Femur (tissue), 1 donor: ENCODE measurements around the gene MPC2.
"Not testable (repeated sequence)": the region's sequence is repeated elsewhere in the genome, so short reads cannot be mapped to it uniquely, and the experiment has no call there.

Experiments
- DNase-seq: peaks from one replicate; pipeline ENCODE4 v3.0.0-alpha.2; 2017

The MPC2 gene

GRCh38 chr1:167934426-167935215 is 2.3 kb downstream of the MPC2 start:
- DNase-seq: no peak

DNA sequence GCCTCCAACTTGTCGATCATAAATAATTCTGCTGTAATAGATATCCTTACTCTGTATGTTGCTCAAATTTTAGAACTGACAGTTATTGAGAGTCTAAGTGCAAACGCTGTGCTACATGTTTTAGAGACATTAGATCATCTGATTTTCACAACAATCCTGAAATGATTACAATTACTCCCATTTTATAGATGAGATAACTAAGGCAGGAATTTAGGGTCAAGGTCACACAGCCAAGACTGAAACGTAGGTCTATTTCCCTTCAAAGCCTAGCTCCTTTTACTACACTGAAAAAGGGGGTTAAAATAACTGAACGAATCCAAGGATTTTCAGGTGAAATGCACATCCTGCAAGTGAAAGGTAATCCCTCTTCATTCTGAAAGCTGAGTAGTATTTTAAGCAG is 3.1 kb downstream of the MPC2 start:
- no peak for DNase-seq

DNA sequence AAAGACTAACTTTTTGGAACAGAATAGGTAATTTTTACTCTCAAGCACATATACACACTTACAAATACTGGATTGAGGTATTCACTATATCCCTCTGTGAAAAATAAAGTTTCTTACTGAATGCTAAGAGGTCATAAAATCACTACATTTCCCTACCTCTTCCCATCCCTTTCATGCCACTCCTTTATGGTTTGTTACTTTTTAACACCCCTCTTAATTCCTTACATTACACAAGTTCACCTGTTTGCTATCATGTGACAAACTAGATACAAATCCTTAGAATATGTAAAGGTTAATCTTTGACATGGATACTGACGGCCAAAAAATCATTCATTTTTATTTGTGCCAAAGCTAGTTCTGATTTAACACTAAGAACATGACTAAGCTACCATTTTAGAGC is 7.1 kb downstream of the MPC2 start:
- DNase-seq: no peak

DNA sequence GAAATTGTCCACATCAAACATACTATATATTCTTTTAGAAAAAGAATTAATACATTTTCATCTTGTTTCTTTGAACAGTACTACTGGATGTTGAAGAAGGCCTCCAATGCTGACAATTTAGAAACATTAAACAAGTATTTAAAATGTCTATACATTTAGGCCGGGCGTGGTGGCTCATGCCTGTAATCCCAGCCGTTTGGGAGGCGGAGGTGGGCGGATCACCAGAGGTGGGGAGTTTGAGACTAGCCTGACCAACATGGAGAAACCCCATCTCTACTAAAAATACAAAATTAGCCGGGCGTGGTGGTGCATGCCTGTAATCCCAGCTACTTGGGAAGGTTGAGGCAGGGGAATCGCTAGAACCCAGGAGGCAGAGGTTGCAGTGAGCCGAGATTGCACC is 8.0 kb downstream of the MPC2 start:
- DNase-seq: not testable (repeated sequence)

DNA sequence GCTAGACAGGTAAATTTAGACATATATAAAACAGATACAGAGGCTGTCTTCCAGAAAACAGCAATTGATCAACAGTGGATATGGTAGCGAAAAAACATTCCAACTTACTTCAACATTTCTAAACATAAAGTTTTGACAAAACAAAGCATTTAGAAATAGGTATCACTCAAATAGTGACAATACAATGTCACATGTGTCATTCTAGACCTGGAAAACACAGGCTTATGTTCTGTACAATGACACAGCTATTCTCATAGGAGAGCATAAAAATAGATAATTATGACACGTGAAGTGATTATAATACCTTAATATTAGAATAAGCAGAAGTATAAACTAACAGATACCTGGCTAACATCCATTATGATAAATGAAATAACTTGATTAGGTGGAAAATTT is 8.4 kb downstream of the MPC2 start:
- no peak for DNase-seq

GRCh38 chr1:167927046-167927754 is 9.7 kb downstream of the MPC2 start:
- no peak for DNase-seq

GRCh38 chr1:167926486-167926997 is 10.3 kb downstream of the MPC2 start:
- no peak for DNase-seq

- DNase-seq: no peak
These were observed 12.2 kb downstream of the MPC2 start for GRCh38 chr1:167924543-167925231.

DNA sequence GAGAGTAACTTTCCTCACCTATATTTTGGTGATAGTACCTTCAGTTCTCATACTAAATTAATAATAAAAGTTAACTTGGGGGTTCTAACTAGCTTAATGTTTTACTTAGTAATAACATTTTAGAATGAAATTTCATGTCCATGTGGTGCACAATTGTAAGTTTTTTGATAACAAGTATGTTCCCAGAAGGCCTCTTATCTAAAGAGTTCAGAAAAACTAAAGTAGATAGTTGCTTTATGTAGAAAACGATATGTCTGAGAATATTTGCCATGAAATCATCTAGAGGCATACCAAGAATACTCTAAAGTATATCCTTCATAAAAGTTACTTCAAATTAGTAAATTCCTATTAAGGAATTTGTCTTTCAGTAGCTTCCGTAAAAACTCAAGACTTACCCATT is 12.8 kb downstream of the MPC2 start:
- DNase-seq: no peak

GRCh38 chr1:167923324-167924056 is 13.4 kb downstream of the MPC2 start:
- no peak for DNase-seq

DNA sequence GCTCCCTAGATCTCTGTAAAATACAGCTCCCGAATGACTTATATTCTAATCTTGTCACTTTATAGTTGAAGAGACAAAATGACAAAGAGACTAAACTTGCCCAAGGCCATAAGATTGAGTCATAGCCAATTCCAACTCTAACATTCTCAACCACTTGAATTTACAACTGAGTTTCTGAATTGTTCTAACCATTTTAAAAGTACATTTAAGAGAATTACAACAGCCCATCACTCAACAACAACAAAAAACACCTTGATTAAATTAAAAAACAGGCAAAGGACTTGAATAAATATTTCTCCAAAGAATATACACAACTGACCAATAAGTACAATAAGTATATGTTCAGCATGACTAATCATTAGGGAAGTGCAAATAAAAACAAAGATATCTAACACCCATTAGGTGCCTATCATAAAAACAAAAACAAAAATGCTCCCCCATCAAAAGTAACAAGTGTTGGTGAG is 14.2 kb downstream of the MPC2 start:
- no peak for DNase-seq

DNA sequence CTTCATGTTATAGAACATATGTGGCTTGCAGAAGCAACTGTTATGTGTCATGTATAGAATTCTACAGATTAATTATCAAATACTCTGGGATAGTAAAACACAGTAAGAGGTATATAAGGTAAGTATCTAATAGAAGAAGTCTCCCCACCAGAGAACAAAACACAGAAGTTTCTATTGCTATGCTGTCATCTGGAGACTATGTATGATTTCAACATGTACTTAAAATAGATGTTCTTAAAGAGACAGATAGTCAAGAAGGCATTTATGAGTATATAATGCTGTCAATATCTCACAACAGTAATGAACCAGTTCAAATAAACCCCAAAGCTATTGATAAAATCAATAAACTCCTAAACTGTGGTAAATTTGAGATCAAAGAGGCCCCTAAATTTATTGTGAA is 14.8 kb downstream of the MPC2 start:
- no peak for DNase-seq

DNA sequence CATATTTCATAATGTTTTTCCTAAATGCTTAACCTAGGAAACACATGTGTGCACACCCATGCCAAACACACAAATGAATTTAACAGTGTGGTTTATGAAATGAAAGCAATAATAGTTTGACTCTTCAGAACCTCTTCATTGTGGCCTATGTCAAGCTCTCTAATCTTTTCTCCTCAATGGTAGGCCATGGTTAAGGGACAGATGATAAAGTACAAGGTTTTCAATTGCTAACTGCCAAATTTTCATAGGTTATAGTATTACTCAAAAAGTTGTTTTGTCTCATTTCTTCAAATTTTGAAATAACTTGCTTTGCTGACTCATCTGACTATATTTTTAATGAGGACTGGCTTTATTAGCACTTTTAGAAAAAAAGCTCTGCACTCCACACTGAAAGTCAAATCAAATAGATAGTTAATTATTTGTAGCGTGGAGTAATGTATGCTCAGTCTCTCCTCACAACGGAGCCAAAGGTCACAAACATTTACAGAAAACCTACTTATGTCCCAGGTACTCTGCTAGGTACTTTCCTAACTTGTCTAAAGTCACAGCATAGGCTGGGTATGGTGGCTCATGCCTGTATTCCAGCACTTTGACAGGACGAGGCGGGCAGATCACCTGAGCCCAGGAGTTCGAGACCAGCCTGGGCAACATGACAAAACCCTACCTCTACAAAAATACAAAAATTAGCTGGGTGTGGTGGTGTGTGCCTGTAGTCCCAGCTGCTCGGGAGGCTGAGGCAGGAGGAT is 19.9 kb downstream of the MPC2 start:
- DNase-seq: no peak

DNA sequence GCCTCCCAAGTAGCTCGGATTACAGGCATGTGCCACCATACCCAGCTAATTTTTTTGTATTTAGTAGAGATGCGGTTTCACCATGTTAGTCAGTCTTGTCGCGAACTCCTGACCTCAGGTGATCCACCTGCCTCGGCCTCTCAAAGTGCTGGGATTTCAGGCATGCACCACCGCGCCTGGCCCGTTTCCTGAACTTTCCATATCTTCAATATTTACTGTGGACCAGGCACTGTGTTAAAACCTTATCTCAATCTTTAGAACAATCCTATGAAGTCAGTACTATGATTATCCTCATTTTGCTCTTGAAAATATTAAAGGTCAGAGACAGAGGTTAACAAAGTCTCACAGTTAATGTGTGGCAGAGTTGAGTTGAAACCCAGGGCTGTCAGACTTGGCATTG is 21.3 kb downstream of the MPC2 start:
- no peak for DNase-seq

GRCh38 chr1:167913895-167914496 is 22.9 kb downstream of the MPC2 start, which contains the start of gene ADCY10:
Gene ADCY10 (minus strand): TSS chr1:167914134. CDS start chr1:167905140, 8,994 bp downstream.
- DNase-seq: no peak

- no peak for DNase-seq
These were observed 24.6 kb downstream of the MPC2 start for GRCh38 chr1:167912294-167912693.

- DNase-seq: no peak
These were observed 25.5 kb downstream of the MPC2 start for GRCh38 chr1:167911413-167911812.

- DNase-seq: no peak
These were observed 26.3 kb downstream of the MPC2 start for GRCh38 chr1:167910530-167910929.

DNA sequence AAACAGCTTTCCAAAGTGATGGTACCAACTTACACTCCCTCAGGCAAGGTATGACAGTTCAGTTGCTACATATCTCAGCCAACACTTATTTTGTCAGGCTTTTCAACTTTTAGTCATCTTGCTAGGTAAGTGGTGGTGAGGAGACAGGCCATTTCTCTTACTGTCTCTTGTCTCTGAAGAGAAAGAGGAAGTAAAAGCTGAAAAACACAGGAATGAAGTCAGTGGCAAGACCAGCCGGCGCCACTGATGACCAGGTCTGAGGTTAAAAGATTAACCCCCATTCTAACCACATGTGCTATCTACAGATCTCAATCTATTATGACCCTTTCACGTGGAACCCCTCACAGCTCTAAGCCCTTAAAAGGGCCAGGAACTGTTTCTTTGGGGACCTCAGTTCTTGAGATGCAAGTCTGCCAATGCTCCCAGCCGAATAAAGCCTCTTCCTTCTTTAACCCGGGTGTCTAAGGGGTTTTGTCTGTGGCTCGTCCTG is 27.1 kb downstream of the MPC2 start:
- DNase-seq: no peak

GRCh38 chr1:167905671-167906070 is 31.2 kb downstream of the MPC2 start:
- no peak for DNase-seq

- no peak for DNase-seq
These were observed 31.7 kb downstream of the MPC2 start for GRCh38 chr1:167905182-167905581.
